SK-N-SH (cell line): ENCODE measurements around the gene ZNF709. TPM values are rescaled to one million over a fixed set of nuclear protein-coding genes. Genes with fewer than 3 reads are reported as not detected.

Source experiments
- CTCF ChIA-PET: fragments of 300-600, 350-600 bp; formaldehyde crosslinking; extraction: SDS; loops from one replicate; lab custom pipeline; 2021; lab: Yijun Ruan, JAX
- POLR2A ChIA-PET: fragments of 350-600 bp; sonication (Branson Sonifier 250); formaldehyde crosslinking; extraction: SDS; loops from one replicate; lab custom pipeline; 2020; ENCODE audit warnings: antibody characterized with exemption, inconsistent platforms; lab: Yijun Ruan, JAX
- DNase-seq: peaks from one replicate; pipeline ENCODE4 v3.0.0; 2012
- H2AFZ ChIP-seq: fragments of 200-600 bp; sonication (generic); 2 replicates; pipeline ENCODE4 v1.8.1; 2016; ENCODE audit warnings: antibody characterized with exemption, mild to moderate bottlenecking, low read depth
- H3F3A ChIP-seq: fragments of 200-600 bp; sonication (generic); replicated peaks from 2 replicates; pipeline ENCODE3; 2016; ENCODE audit warnings: antibody characterized with exemption, mild to moderate bottlenecking; ENCODE audit not compliant: insufficient read depth
- H3K27ac ChIP-seq, 2 experiments: fragments of 200-500 bp in 1 of 2; fragments of 200-600 bp in 1 of 2; sonication (Bioruptor generic) in 1 of 2; sonication (generic), shearing (Covaris generic) in 1 of 2; 2 replicates each; pipeline versions ENCODE4 v1.5.1 to v1.6.1; 2014 to 2016; ENCODE audit warnings: low read depth in 2 of 2, inconsistent platforms in 1 of 2, low read length in 1 of 2, mild to moderate bottlenecking in 1 of 2, mixed read lengths in 1 of 2
- H3K27me3 ChIP-seq: fragments of 200-600 bp; sonication (generic), shearing (Covaris generic); 2 replicates; pipeline ENCODE4 v1.6.1; 2016; ENCODE audit warnings: mixed run types; ENCODE audit not compliant: insufficient read depth
- H3K36me3 ChIP-seq, 2 experiments: fragments of 200-500 bp in 1 of 2; fragments of 200-600 bp in 1 of 2; sonication (Bioruptor generic) in 1 of 2; sonication (generic) in 1 of 2; replicated peaks in 1 of 2; 2 replicates each; pipeline versions ENCODE3 to v1.5.1; 2014 to 2016; ENCODE audit warnings: low read length in 1 of 2, mild to moderate bottlenecking in 1 of 2; ENCODE audit not compliant: insufficient read depth in 2 of 2, control insufficient read depth in 1 of 2
- H3K4me1 ChIP-seq, 2 experiments: fragments of 200-500 bp in 1 of 2; fragments of 200-600 bp in 1 of 2; sonication (Bioruptor generic) in 1 of 2; sonication (generic), shearing (Covaris generic) in 1 of 2; 2 replicates each; pipeline versions ENCODE4 v1.5.1 to v1.6.1; 2014 to 2016; ENCODE audit warnings: low read depth in 1 of 2, low read length in 1 of 2, mixed run types in 1 of 2; ENCODE audit not compliant: insufficient read depth in 2 of 2, control insufficient read depth in 1 of 2
- H3K4me2 ChIP-seq: fragments of 200-600 bp; sonication (generic), shearing (Covaris generic); 2 replicates; pipeline ENCODE4 v1.6.1; 2017; ENCODE audit warnings: mixed run types
- H3K4me3 ChIP-seq, 2 experiments: fragments of 200-500 bp in 1 of 2; fragments of 200-600 bp in 1 of 2; sonication (Bioruptor generic) in 1 of 2; sonication (generic), shearing (Covaris generic) in 1 of 2; 2 replicates each; pipeline versions ENCODE4 v1.5.1 to v1.8.1; 2014 to 2016; ENCODE audit warnings: low read depth in 2 of 2, inconsistent platforms in 1 of 2, low read length in 1 of 2, mild to moderate bottlenecking in 1 of 2, mixed read lengths in 1 of 2, moderate library complexity in 1 of 2
- H3K79me2 ChIP-seq: fragments of 200-600 bp; sonication (generic); 2 replicates; pipeline ENCODE4 v1.8.1; 2017; ENCODE audit warnings: mild to moderate bottlenecking; ENCODE audit not compliant: insufficient read depth
- H3K9ac ChIP-seq: fragments of 200-600 bp; sonication (generic); 2 replicates; pipeline ENCODE4 v1.6.1; 2017; ENCODE audit warnings: mixed run types
- H3K9me2 ChIP-seq: fragments of 200-600 bp; sonication (generic); 2 replicates; pipeline ENCODE4 v1.6.1; 2017; ENCODE audit warnings: mixed run types
- H3K9me3 ChIP-seq: fragments of 200-600 bp; sonication (generic); 2 replicates; pipeline ENCODE4 v1.6.1; 2017; ENCODE audit warnings: mixed run types, mild to moderate bottlenecking, moderate library complexity
- H4K20me1 ChIP-seq: fragments of 200-600 bp; sonication (generic); 2 replicates; pipeline ENCODE4 v1.6.1; 2017; ENCODE audit warnings: mild to moderate bottlenecking, mixed run types; ENCODE audit not compliant: insufficient read depth
- CHD2 ChIP-seq: fragments of 150-350 bp; IDR thresholded peaks from 2 replicates; pipeline ENCODE4 v1.6.1; 2018; ENCODE audit warnings: low read length; ENCODE audit not compliant: partially characterized antibody
- EP300 ChIP-seq, 2 experiments: IDR thresholded peaks; 2 replicates each; pipeline versions ENCODE4 v1.4.0 to v1.6.1; 2012; ENCODE audit warnings: borderline replicate concordance in 1 of 2, low read depth in 1 of 2, low read length in 1 of 2
- EZH2phosphoT487 ChIP-seq: fragments of 200-600 bp; sonication (generic); IDR thresholded peaks from 2 replicates; pipeline ENCODE4 v1.6.1; 2017; ENCODE audit warnings: low read depth, mixed run types, mild to moderate bottlenecking, antibody characterized with exemption, moderate library complexity, borderline replicate concordance
- FOXM1 ChIP-seq: IDR thresholded peaks from 2 replicates; pipeline ENCODE4 v1.4.0; 2012; ENCODE audit warnings: low read depth, mild to moderate bottlenecking
- GABPA ChIP-seq: IDR thresholded peaks from 2 replicates; pipeline ENCODE4 v1.4.0; 2012; ENCODE audit warnings: low read depth, mild to moderate bottlenecking
- GATA2 ChIP-seq: sonication (generic); formaldehyde crosslinking; IDR thresholded peaks from 2 replicates; pipeline ENCODE4 v1.5.0; 2020; ENCODE audit warnings: mild to moderate bottlenecking, missing genetic modification reagents
- JUND ChIP-seq: IDR thresholded peaks from 2 replicates; pipeline ENCODE4 v1.4.0; 2012
- MAX ChIP-seq: IDR thresholded peaks from 2 replicates; pipeline ENCODE4 v1.4.0; 2012; ENCODE audit warnings: low read depth
- MEF2A ChIP-seq: IDR thresholded peaks from 2 replicates; pipeline ENCODE4 v1.4.0; 2012; ENCODE audit warnings: low read depth, borderline replicate concordance
- NFIC ChIP-seq: IDR thresholded peaks from 2 replicates; pipeline ENCODE4 v1.4.0; 2012; ENCODE audit warnings: borderline replicate concordance
- RCOR1 ChIP-seq: fragments of 150-350 bp; IDR thresholded peaks from 2 replicates; pipeline ENCODE4 v1.6.1; 2017; ENCODE audit warnings: antibody characterized with exemption, low read length
- REST ChIP-seq: IDR thresholded peaks from 2 replicates; pipeline ENCODE4 v1.6.1; 2012; ENCODE audit warnings: mild to moderate bottlenecking, low read depth, low read length, moderate library complexity
- RXRA ChIP-seq: IDR thresholded peaks from 2 replicates; pipeline ENCODE4 v1.4.0; 2012; ENCODE audit warnings: low read depth, mild to moderate bottlenecking, borderline replicate concordance
- SIN3A ChIP-seq: IDR thresholded peaks from 2 replicates; pipeline ENCODE4 v1.6.1; 2012; ENCODE audit warnings: low read depth, mild to moderate bottlenecking, low read length, moderate library complexity, borderline replicate concordance
- USF2 ChIP-seq: fragments of 150-350 bp; IDR thresholded peaks from 2 replicates; pipeline ENCODE4 v1.6.1; 2017; ENCODE audit warnings: antibody characterized with exemption, low read length, low read depth, borderline replicate concordance
- ZBTB33 ChIP-seq: IDR thresholded peaks from 2 replicates; pipeline ENCODE4 v1.4.0; 2012; ENCODE audit warnings: low read depth, borderline replicate concordance
- WGBS: methylation state at CpG from one replicate; pipeline ENCODE4 v1.1.6; 2017; ENCODE audit warnings: low lambda C conversion rate; 5-methylcytosine and 5-hydroxymethylcytosine counted together
- polyA plus RNA-seq, 3 experiments: library from polyadenylated mRNA; depleted of rRNA; stranded (reverse); fragments of >200 nt; gene quantifications; 2 replicates each; pipeline ENCODE4 v1.2.3, GENCODE V29; 2012

ZNF709 gene
- polyA plus RNA-seq, 1 of the 3 experiments (the other 2 are of a cell fraction) = 0.64 TPM

GRCh38 chr19:12497032-12497431, 12.4 kb upstream of the ZNF709 start (continued):
- TF ChIP-seq REST (no peak), GABPA (no peak)

- H3K9ac ChIP-seq = no peak overlapping the region
- peaks cover 0 to 3% of the 10 kb centered on the region in 2 experiments; a peak in 1 of 4 replicates for H3K4me1 ChIP-seq
- H4K20me1 ChIP-seq = no peaks in the 10 kb centered on the region
- no peak for DNase-seq
- TF ChIP-seq GATA2 (no peak), EP300 (IDR thresholded peaks at IDR 0.05; ENCODE audit: borderline replicate concordance in 1 of 2, low read depth in 1 of 2, low read length in 1 of 2) (no peak), RXRA (no peak), MAX (no peak), SIN3A (no peak), MEF2A (no peak), USF2 (no peak), ZBTB33 (no peak), JUND (no peak), RCOR1 (no peak), NFIC (no peak), EZH2phosphoT487 (no peak), FOXM1 (no peak), CHD2 (no peak)
- H3K27me3 ChIP-seq = no peaks in the 10 kb centered on the region
- peaks cover 13% of the 10 kb centered on the region for H3F3A ChIP-seq
- no peak overlapping the region for H3K4me3 ChIP-seq
- H2AFZ ChIP-seq = no peak overlapping the region
- H3K79me2 ChIP-seq = no peaks in the 10 kb centered on the region
- 89% methylated on average over 6 of the region's 6 CpGs for WGBS
- H3K9me2 ChIP-seq = no peaks in the 10 kb centered on the region
- no peak overlapping the region for H3K27ac ChIP-seq
- H3K36me3 ChIP-seq = no peaks in the 10 kb centered on the region
- ChIA-PET CTCF (interaction anchor here (1.6 to 2.1 kb wide), 4 partner anchors 12 to 699 kb away, joined by 4 to 10 read pairs (median 6); partner anchors contain the start of genes ZNF490, ZNF709 and ZNF791), POLR2A (interaction anchor here (1.0 to 1.6 kb wide), 5 partner anchors 56 to 461 kb away, joined by 3 to 5 read pairs (median 3); partner anchors contain the start of genes ZNF433, ZNF442 and ZNF563)
- no peaks in the 10 kb centered on the region for H3K9me3 ChIP-seq
- H3K4me2 ChIP-seq = no peak overlapping the region
Observed at GRCh38 chr19:12496480-12496879, 11.9 kb upstream of the ZNF709 start.
